ENCODE data around the gene LSS.
A peak's percentile ranks its signal among the peaks of the same experiment; 100 is the strongest.
"Not testable (repeated sequence)": the region's sequence is repeated elsewhere in the genome, so short reads cannot be mapped to it uniquely, and the experiment has no call there.

The LSS gene

DNA sequence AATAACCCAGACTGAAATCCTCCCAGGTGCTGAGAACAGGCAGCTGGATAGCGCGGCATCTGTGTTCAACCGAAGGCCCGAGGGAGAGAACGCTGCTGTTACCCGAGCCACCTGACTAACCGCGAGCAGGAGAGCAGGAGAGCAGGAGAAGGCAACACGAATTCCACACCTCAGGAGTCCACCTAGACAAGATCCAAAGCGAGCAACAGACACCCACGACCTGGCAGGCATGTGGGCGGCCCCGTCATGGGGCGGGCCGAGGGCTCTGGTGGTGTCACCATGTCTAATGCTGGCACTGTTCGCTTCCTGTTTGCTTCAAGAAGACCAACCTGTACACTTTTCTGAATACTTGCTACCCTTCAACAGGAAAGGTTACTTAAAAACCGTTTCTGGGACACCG is 23.4 kb downstream of the LSS start:
- DNase-seq (ENCODE audit: low spot score), result no peak

DNA sequence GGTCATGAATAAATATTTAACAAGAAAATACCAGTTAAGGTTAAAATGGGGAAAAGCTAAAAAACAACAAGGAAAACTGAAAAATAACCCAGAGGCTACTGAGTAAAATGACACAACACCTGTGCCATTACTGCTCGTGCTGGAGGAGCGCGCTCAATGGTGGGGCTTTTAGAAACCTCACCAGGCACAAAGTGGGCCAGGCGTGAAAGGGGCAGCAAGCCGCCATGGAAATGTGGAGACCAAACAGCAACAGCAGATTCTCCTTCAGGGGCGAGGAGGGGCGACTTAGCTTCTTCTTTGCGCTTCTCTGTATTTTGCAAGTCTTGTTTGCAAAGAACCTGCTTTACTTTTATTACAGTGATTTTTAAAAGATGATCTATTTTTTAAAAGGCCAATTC is 25.4 kb downstream of the LSS start:
- no peak for DNase-seq (ENCODE audit: low spot score)

DNA sequence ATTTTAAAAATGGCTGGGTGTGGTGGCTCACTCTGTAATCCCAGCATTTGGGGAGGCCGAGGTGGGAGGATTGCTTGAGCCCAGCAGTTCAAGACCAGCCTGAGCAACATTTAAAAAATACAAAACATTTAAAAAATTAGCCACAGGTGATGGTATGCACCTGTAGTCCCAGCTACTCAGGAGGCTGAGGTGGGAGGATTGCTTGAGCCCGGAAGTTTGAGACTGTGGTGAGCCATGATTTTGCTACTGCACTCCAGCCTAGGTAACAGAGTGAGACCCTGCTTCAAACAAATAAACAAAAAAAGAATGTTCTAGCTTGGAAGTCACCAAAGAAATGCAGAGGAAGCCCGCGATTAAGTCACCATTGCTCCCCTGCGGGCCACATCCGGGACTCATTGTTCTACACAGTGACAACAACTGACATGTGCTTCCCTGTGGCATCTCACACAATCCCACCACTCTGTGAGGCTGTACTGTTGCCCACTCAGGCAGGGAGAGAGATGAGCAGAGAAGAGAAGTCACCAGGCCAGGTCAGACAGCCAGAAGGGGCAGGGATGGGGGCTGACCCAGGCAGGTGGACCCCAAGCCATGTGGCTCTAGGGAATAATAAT is 25.9 kb downstream of the LSS start:
- DNase-seq (ENCODE audit: low spot score), result no peak

DNA sequence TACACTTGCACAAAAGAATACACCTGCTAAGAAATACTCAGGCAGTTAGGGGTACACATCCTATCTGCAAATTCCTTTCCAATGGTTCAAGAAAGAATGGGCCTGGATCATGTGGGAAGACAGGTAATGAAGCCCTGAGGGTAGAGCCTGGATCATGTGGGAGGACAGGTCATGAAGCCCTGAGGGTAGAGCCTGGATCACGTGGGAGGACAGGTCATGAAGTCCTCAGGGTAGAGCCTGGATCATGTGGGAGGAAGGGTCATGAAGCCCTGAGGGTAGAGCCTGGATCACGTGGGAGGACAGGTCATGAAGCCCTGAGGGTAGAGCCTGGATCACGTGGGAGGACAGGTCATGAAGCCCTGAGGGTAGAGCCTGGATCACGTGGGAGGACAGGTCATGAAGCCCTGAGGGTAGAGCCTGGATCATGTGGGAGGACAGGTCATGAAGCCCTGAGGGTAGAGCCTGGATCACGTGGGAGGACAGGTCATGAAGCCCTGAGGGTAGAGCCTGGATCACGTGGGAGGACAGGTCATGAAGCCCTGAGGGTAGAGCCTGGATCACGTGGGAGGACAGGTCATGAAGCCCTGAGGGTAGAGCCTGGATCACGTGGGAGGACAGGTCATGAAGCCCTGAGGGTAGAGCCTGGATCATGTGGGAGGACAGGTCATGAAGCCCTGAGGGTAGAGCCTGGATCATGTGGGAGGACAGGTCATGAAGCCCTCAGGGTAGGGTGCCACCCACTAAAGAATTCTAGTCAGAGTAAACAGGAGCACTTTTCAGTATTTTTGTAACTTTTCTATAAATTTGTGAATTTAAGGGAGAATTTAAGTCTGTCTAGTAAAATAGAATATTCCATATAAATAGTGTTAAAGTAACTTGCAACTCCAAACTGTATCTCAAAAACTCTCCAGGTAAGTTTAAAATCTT is 27.4 kb downstream of the LSS start:
- not testable (repeated sequence) for DNase-seq (ENCODE audit: low spot score)

DNA sequence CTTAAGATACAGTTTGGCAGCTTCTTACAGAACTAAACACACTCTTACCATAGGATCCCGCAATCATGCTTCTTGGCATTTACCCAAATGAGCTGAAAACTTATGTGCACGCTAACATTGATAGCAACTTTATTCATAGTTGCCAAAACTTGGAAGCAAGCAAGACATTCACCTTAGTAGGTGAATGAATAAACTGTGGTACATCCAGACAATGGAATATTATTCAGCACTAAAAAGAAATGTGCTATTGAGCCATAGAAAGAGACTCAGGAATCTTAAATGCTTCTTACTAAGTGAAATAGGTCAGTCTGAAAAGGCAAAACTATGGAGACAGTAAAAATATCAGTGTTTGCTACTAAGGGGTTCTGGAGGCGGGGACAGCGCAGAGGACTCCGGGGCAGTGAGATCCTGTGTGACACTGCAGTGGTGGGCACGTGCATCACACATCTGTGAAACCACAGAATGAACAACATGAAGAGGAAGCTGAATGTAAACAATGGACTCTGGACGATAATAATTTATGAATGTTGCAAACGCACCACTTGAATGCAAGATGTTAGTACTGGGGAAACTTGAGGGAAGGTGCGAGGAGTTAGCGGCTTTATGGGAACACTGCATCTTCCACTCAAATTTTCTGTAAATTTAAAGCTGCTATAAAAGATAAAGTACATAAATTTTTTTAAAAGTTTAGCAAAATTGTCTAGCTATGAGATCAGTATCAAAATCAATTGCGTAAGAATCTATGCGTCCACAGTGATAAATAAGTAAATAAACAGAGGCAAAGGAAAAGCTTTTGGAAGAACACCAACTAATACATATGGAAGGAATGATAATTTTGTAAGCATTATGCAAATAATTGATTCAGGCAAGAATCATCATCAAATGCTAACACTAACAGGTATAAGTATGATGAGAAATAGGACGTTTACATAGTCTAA is 28.9 kb downstream of the LSS start:
- DNase-seq (ENCODE audit: low spot score), result no peak

DNA sequence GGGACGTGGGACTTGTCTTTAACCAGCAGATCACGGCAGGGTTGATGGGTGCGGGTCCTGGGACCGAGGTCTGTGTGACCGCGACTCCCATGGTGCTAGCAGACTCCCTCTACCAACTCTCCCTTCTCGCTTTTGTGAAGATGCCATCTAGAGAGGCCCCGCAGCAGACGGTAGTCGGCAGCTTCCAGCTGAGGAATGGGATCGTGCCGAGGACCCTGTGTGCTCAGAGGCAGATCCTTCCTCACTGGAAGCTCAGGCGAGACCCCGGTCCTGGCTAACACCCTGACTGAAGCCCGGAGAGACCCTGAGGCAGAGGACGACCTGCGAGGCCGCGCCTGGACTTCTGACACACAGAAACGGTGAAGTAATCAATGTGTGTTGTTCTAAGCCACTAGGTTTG is 31.8 kb downstream of the LSS start:
- no peak for DNase-seq (ENCODE audit: low spot score)

DNA sequence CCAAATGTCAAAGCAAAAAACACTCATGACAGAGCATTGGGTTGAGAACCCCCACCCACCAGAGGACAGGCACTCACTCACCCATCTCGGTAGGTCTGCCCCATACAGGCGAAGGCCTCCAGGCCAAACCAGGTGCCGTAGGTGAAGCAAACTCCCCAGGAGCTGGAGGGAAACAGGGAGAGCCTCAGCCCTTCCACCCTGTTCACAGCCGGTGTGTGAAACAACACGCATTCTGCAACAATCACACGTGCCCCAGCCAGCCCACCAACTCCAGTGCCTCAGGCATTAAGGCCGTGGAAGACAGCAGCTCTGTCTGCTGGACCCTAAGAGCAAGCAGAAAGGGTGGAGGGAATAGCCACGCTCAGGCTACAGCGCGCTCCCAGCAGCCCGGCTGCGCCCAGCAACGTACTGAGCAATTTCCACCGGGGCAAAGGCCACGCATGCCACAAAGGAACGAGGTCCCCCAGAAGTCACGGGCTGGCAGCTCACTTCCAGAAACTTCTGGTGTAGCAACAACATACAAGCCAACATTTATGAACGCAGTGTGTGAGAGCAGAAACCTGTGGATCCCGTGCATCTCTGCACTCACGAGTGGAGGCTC is 32.9 kb downstream of the LSS start:
- no peak for DNase-seq (ENCODE audit: low spot score)

DNA sequence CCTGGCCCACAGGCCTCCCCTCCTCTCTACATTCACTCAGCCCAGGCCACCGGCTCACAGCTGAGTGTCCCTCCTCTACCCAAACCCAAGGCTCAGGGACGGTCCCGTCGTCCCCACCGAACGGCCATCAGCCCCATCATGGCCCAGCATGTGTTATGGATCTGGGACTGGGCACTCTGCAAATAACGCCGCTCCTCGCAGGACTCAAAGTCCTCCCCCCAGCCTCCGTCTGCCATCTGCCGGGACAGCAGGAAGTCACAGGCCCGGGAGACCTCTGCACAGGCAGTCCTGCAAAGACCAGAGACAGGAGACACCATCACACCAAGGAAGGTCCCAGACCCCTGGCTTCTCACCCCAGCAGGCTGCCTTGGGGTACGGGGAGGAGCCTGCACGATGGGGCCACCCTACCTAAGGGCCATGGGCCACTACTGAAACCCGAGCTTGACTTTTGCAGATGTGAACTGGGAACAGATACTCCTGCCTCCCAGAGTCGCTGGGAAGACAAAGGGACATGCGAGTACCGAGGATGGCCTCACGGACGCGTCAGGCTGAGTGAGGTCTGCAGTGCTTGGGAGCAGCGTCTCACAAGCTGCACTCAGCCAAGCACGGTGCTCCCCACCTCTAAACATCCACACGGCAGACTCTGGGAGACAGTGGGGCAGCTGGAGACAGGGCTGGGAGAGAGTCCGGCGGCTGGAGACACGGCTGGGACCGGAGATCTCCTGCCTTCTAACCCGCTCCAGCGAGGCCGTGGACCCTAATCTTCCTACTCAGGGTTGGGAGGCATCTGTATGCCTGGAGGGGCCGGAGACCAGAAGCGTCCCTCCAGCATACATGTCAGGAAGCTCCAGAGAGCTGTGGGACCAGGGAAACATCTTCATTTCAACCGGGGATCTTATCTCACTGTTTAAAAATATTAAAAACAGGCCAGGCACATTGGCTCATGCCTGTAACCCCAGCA is 33.9 kb downstream of the LSS start:
- peak; percentile 20 for DNase-seq (ENCODE audit: low spot score)

DNA sequence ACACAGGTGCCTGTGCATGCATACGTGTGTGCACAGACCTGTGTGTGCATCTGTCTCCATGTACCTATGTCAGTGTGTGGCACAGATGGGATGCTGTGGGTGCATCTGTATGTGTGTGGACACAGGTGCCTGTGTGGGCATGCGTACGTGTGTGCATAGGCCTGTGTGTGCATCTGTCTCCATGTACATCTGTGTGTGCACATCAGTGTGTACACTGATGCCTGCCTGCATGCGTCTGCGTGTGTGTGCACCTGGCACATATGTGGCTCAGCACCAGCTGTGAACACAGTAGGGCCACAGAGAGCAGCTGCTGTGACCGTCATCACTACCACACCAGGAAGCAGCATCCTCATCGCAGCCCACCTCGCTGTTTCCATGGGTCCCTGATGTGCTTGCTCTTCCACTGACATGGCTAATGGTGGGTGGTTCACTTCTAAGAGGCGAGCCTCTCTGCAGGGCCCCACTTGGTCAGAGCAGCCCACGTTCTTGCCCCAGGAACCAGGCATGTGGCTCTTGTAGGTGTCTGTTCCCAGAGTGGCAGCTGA is 34.7 kb downstream of the LSS start:
- peak; percentile 6 for DNase-seq (ENCODE audit: low spot score)

DNA sequence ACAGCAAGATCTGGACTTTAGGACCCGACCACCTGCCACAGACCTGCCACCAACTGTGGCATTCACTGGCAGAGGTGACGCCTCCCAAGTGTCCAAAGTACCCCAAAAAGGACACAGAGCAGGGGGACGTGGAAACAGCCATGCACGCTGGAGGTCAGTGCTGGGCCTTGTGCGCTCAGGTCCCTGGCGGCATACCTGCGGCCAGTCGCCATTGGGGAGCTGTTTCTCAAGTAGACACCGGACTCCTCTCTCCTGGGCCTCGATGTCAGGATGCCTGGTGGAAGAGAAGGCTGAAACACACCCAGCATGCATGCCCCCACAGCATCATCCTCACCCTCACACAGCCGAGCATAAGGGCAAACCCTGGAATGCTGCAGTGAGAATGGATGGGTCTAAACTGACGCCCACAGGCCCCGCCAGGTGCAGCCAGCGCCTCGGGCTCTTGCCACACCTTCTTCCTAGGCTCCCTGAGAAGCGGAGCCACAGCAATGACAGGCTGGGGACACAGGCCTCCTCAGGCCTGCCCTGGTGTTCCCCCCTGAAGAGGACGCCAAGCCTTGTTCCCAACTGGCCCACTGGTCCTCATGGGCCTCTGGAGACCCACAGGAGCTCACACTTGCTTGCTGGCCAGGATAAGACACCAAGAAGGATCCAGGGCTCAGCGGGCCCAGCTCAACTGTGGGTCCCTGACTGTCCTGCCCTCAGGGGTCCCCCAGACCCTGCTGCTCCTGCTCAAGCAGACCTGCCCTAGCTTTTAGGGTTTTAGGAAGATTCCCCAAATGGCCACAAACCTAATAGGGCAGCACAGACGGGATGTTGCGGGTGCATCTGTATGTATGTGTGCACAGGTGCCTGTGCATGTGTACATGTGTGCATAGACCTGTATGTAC is 36.6 kb downstream of the LSS start:
- peak; percentile 14 for DNase-seq (ENCODE audit: low spot score)

DNA sequence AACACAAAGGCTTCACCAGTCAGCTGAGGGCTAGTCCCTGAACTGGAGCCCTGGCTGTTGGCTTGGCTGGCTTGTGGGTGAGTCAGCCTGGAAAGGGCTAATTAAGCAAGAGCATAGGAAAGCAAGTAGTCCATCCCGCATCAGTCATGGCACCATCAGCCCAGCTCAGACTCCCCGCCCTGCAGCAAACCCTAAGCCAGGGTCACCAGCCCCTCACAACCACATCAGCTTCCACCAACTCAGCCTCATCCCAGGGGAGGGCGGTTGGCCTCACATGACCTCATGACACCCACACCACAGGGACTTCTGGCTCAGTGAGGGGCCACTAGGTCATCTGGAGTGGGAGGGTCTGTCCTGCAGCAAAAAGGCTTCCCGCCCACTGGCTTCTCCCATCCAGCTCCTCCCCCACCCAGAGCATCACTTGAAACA is 37.3 kb downstream of the LSS start:
- peak; percentile 12 for DNase-seq (ENCODE audit: low spot score)

DNA sequence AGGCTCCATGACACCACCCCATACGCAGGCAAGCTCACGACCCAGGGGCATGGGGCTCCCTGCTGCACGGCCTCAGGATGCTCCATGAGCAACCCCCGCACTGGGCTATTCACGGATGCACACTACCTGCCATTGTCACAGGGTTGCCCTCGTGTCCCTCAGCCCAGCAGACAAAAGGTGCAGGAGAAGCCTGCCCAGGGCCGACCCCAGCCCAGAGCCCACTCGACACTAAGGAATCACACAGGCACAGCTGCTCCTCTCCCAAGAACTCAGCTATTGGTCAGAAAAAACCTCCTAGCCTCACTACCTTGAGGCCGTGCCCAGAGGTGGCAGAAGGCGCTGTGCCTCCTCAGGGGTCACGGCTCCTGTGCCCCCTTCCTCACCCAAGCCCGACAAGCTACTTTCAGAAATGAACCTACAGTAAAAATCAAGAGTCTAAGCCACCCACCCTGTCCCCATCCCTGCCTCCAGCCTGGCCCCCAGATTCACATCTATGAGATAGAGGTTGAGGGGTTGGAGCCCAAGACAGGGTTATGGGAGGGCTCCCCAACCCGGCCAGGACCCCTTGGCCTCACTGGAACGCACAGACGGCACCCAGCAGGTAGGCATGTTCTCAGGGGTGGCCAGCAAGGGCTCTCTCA is 38.0 kb downstream of the LSS start:
- DNase-seq (ENCODE audit: low spot score), result peak; percentile 11

DNA sequence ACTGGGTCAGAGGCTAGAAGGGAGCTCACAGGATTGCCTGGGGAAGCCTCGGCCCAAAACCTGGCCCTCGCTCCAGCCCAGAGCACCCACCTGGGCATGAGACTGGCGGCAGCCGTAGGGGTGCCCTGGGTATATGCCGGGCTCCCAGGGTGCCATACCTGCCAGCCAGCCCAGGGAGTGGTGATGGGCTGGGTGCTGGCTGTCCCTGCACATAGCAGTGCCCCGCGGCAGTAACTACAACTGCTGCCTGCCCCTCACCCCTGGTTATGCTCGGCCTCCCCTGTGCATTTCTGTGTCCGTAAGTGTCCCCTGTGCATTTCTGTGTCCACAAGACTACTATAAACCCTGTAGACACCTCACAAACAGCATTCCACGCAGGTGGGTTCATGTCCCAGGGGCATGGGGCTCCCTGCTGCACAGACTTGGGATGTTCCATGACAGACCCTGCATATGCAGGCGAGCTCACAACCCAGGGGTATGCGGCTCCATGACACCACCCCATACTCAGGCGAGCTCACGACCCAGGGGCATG is 38.5 kb downstream of the LSS start:
- DNase-seq (ENCODE audit: low spot score), result peak; percentile 10

DNA sequence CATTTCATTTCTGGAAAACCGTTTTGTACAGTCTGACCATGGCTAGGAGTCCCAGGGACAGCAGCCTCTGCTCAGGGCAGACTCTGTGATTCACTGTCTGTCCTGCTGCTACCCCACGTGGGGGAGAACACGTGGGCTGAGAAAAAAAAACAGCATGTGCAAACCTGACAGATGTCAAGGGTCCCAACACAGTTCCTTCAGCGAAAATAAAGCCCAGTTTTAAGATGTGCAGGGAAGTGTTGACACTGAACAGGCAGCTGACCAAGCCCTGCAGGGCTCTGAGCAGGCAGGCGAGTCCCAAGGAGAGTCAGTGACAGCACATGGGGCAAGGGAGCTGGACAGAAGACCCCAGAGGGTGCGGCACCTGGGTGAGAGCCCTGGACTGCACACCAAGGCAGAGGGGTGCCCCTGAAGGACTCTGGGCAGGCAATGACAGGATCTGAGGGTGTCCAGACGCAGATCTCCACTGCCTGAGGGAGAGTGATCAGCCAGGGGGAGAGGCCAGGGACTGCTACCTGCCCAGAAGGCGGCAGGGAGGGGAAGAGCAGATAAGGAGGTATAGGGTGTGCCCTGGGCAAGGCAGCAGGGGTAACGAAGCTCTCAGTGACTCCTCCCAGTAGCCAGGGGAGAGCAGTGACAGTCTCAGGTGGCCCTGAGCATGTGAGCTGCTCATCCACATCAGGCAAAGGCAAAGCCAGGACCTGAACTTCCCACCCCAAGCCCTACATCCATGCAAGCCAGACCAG is 39.2 kb downstream of the LSS start:
- peak; percentile 12 for DNase-seq (ENCODE audit: low spot score)

DNA sequence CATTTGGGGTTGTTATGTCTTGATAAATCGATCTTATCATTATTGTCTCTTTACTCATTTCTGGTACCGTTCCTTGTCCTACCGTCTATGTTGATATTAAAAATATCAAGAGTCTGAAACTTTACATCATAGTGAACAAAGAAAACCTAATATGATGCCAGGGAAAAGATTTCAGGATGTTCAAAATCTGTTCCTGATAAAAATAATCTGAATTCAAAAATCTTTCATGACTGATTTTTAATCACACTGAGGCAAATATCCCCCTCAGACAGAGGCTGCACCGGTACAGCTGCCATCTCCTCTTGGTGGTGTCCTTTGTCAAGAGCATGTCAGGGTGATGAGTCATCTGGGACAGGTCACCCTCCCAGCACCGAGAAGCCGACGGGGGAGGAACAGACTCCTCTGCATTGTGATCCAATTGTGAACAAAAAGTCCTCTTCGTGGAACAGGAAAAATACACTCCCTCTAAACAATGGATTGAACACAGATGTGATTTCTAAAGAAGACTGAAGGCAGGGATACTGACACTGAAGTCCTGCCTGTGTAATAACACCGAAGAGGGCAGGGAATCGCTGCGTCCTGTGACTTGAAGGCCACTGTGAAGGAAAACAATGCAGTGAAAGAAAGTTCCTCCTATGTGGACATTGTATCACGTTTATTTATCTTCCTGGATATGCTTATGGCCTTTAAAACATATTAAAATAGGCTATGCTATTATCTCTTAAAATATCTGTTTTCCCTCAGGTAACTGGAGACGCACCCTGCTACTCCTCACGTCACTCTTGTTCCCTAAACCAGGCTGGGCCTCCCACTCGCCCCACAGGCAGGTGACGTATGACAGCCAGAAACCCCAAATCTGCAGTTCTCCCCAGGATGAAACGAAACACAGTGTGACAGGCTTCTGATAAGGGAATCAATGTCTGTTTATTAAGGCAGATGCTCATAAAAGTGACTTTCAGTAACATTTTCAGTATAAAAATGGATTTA is 40.1 kb downstream of the LSS start:
- peak; percentile 8 for DNase-seq (ENCODE audit: low spot score)

DNA sequence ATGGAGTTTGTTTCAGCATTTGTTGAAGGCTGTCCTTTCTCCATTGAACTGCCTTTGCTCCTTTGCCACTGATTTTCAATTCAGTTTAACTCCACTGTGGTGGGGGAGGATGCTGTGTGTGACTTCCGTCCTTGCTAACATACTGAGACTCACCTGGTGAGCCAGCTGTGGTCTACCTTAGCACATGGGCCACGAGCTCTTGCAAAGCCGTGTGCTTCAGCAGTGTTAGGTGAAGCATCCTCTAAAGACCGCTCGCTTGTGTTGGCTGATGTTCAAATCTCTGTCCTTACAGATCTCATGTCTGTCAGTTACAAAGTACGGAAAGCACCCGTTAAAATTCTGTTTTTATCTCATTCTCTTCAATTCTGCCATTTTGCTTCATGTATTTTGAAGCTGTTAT is 40.8 kb downstream of the LSS start:
- no peak for DNase-seq (ENCODE audit: low spot score)

DNA sequence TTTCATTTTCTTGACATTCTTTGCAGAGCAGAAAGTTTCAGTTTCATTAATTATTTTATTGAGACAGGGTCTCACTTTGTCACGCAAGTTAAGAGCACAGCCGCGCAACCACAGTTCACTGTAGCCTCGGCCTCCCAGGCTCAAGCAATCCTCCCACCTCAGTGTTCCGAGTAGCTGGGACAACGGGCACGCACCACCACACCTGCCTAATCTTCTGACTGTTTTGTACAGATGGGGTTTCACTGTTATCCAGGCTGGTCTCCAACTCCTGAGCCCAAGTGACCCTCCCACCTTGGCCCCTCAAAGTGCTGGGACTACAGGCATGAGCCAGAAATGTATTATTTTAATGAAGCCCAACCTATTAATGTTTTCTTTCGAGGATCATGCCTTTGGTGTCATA is 41.3 kb downstream of the LSS start:
- no peak for DNase-seq (ENCODE audit: low spot score)
